Measurements from ENCODE around the gene SIL1. TPM values are rescaled to one million over a fixed set of nuclear protein-coding genes. Genes with fewer than 3 reads are reported as not detected.

The SIL1 gene
- total and polyA plus RNA-seq, 2 donors (not counting 3 experiments of a cell fraction or from before 2014, with no cell fraction given), result 47.6 to 67.2 TPM

- no peak overlapping the region for H3K4me2 ChIP-seq (ENCODE audit: insufficient read depth, low read length)
- H3K36me3 ChIP-seq (ENCODE audit: control insufficient read depth in 2 of 2, extremely low read depth in 1 of 2, insufficient read depth in 2 of 2, low read length in 2 of 2), result peaks cover 8% of the 10 kb centered on the region in 2 experiments
- ChIA-PET CTCF (no interaction called here), POLR2A (no interaction called here)
- no peaks in the 10 kb centered on the region for H3K4me1 ChIP-seq (ENCODE audit: control insufficient read depth, extremely low read depth, insufficient read depth, low read length)
- DNase-seq (ENCODE audit: low read depth, low spot score) (no peak), FAIRE-seq (no peak)
- H3K27me3 ChIP-seq (ENCODE audit: control insufficient read depth in 2 of 2, insufficient read depth in 2 of 2, low read length in 2 of 2), result no peaks in the 10 kb centered on the region
- peaks cover 3% of the 10 kb centered on the region for H4K20me1 ChIP-seq (replicated peaks; ENCODE audit: control insufficient read depth, extremely low read depth, insufficient read depth, low read length)
- no TSS peak for BruUV-seq (replicated peaks)
- no peak overlapping the region for H3K4me3 ChIP-seq (replicated peaks in 1 of 3; ENCODE audit: insufficient read depth in 1 of 3, low read depth in 1 of 3, low read length in 3 of 3)
- no peak overlapping the region for H2AFZ ChIP-seq (ENCODE audit: low read depth, low read length)
- intact Hi-C loops (cut with micrococcal nuclease) (no loop called here), dilution Hi-C loops (cut with MboI; ENCODE audit: extremely low pct_ligation_motif_present, low sequenced_read_pairs) (no loop called here)
- H3K9ac ChIP-seq (replicated peaks; ENCODE audit: extremely low read depth, insufficient read depth, low read length), result no peak overlapping the region
- peaks cover 12% of the 10 kb centered on the region for H3K79me2 ChIP-seq (ENCODE audit: control insufficient read depth, insufficient read depth, low read length)
- no peaks in the 10 kb centered on the region for H3K9me3 ChIP-seq (replicated peaks; ENCODE audit: control insufficient read depth, insufficient read depth, low read length)
- H3K27ac ChIP-seq (ENCODE audit: insufficient read depth, low read depth, low read length), result no peak overlapping the region
- no peaks in the 10 kb centered on the region for H3K9me1 ChIP-seq (replicated peaks; ENCODE audit: control insufficient read depth, extremely low read depth, insufficient read depth, low read length)
- no peak for TF ChIP-seq GATA2 (IDR thresholded peaks at IDR 0.05; ENCODE audit: insufficient read depth, insufficient read length, low read depth, low read length)
- no peak for TF ChIP-seq JUN (IDR thresholded peaks at IDR 0.05; ENCODE audit: borderline replicate concordance, insufficient read depth, insufficient read length, low read depth)
- no peak for TF ChIP-seq EZH2 (IDR thresholded peaks at IDR 0.05; ENCODE audit: borderline replicate concordance, low read depth, low read length, severe bottlenecking)
- TF ChIP-seq POLR2A (IDR thresholded peaks at IDR 0.05; ENCODE audit: low read depth, low read length), result no peak
Measured at GRCh38 chr5:138914338-138914737, 283.8 kb downstream of the SIL1 start.

- Histone ChIP-seq H3K4me2 (ENCODE audit: insufficient read depth, low read length) (no peak overlapping the region), H3K27me3 (ENCODE audit: control insufficient read depth in 2 of 2, insufficient read depth in 2 of 2, low read length in 2 of 2) (no peaks in the 10 kb centered on the region), H3K4me3 (replicated peaks in 1 of 3; ENCODE audit: insufficient read depth in 1 of 3, low read depth in 1 of 3, low read length in 3 of 3) (no peak overlapping the region), H3K9me1 (replicated peaks; ENCODE audit: control insufficient read depth, extremely low read depth, insufficient read depth, low read length) (no peaks in the 10 kb centered on the region), H2AFZ (ENCODE audit: low read depth, low read length) (no peak overlapping the region), H3K9ac (replicated peaks; ENCODE audit: extremely low read depth, insufficient read depth, low read length) (no peak overlapping the region), H3K27ac (ENCODE audit: insufficient read depth, low read depth, low read length) (no peak overlapping the region), H3K36me3 (ENCODE audit: control insufficient read depth in 2 of 2, extremely low read depth in 1 of 2, insufficient read depth in 2 of 2, low read length in 2 of 2) (peaks cover 6 to 8% of the 10 kb centered on the region in 2 experiments), H3K79me2 (ENCODE audit: control insufficient read depth, insufficient read depth, low read length) (peaks cover 13% of the 10 kb centered on the region), H4K20me1 (replicated peaks; ENCODE audit: control insufficient read depth, extremely low read depth, insufficient read depth, low read length) (peaks cover 3% of the 10 kb centered on the region), H3K4me1 (ENCODE audit: control insufficient read depth, extremely low read depth, insufficient read depth, low read length) (no peaks in the 10 kb centered on the region), H3K9me3 (replicated peaks; ENCODE audit: control insufficient read depth, insufficient read depth, low read length) (no peaks in the 10 kb centered on the region)
- ChIA-PET CTCF (no interaction called here), POLR2A (no interaction called here)
- TF ChIP-seq JUN (IDR thresholded peaks at IDR 0.05; ENCODE audit: borderline replicate concordance, insufficient read depth, insufficient read length, low read depth), result no peak
- no peak for TF ChIP-seq EZH2 (IDR thresholded peaks at IDR 0.05; ENCODE audit: borderline replicate concordance, low read depth, low read length, severe bottlenecking)
- TF ChIP-seq FOS (IDR thresholded peaks at IDR 0.05; ENCODE audit: borderline replicate concordance, insufficient read depth, low read length), result no peak
- FAIRE-seq (no peak), DNase-seq (ENCODE audit: low read depth, low spot score) (no peak)
- BruUV-seq (replicated peaks), result no TSS peak
- dilution Hi-C loops (cut with MboI; ENCODE audit: extremely low pct_ligation_motif_present, low sequenced_read_pairs) (no loop called here), intact Hi-C loops (cut with micrococcal nuclease) (no loop called here)
Measured at GRCh38 chr5:138913773-138914172, 284.4 kb downstream of the SIL1 start.
